HepG2 (cell line): Measurements from ENCODE around the gene CASP5. TPM values are rescaled to one million over a fixed set of nuclear protein-coding genes. Genes with fewer than 3 reads are reported as not detected.

Experiments used
- CEBPB ChIP-seq: IDR thresholded peaks from 2 replicates; pipeline ENCODE4 v1.6.1; 2011; ENCODE audit warnings: low read depth, low read length, improper control_type of control experiment, borderline replicate concordance
- FOXA3 ChIP-seq: IDR thresholded peaks from 2 replicates; pipeline ENCODE4 v1.6.1; 2016; ENCODE audit warnings: missing genetic modification reagents, missing compliant biosample characterization
- FOXO1 ChIP-seq: sonication (generic); formaldehyde crosslinking; IDR thresholded peaks from 2 replicates; pipeline ENCODE4 v1.4.0; 2020; ENCODE audit warnings: missing genetic modification reagents
- GRHL1 ChIP-seq: sonication (generic); formaldehyde crosslinking; conservative IDR thresholded peaks from 2 replicates; pipeline ENCODE4 v1.8.0; 2022; ENCODE audit warnings: missing genetic modification reagents
- KDM5B ChIP-seq: sonication (generic); formaldehyde crosslinking; IDR thresholded peaks from 2 replicates; pipeline ENCODE4 v1.4.0; 2020; ENCODE audit warnings: missing genetic modification reagents, mild to moderate bottlenecking, borderline replicate concordance
- KLF16 ChIP-seq, 2 experiments: sonication (generic) in 1 of 2; formaldehyde crosslinking in 1 of 2; IDR thresholded peaks; 2 replicates each; pipeline versions ENCODE4 v1.6.1 to v1.8.0; 2016 to 2023; ENCODE audit warnings: missing genetic modification reagents in 2 of 2, missing compliant biosample characterization in 1 of 2
- MAZ ChIP-seq, 2 experiments: sonication (generic) in 1 of 2; formaldehyde crosslinking in 1 of 2; IDR thresholded peaks; 2 replicates each; pipeline versions ENCODE4 v1.5.0 to v1.6.1; 2012 to 2020; ENCODE audit warnings: low read depth in 2 of 2, mild to moderate bottlenecking in 2 of 2, borderline replicate concordance in 1 of 2, improper control_type of control experiment in 1 of 2, low read length in 1 of 2, missing genetic modification reagents in 1 of 2, moderate library complexity in 1 of 2
- NR2C2 ChIP-seq: sonication (generic); formaldehyde crosslinking; IDR thresholded peaks from 2 replicates; pipeline ENCODE4 v1.4.0; 2020; ENCODE audit warnings: missing genetic modification reagents, mild to moderate bottlenecking, moderate library complexity, borderline replicate concordance
- NR2F1 ChIP-seq, 2 experiments: fragments of 450-650 bp in 1 of 2; formaldehyde crosslinking in 1 of 2; IDR thresholded peaks; 2 replicates each; pipeline versions ENCODE4 v1.5.0 to v1.6.1; 2016 to 2020; ENCODE audit warnings: mild to moderate bottlenecking in 1 of 2, missing compliant biosample characterization in 1 of 2, missing genetic modification reagents in 1 of 2, moderate library complexity in 1 of 2
- POLR2AphosphoS2 ChIP-seq: IDR thresholded peaks from 2 replicates; pipeline ENCODE4 v1.6.1; 2011; ENCODE audit warnings: low read depth, low read length, improper control_type of control experiment
- SOX13 ChIP-seq, 3 experiments: fragments of 450-650 bp in 1 of 3; sonication (generic) in 1 of 3; formaldehyde crosslinking in 1 of 3; IDR thresholded peaks in 2 of 3; conservative IDR thresholded peaks in 1 of 3; 2 replicates each; pipeline versions ENCODE4 v1.5.0 to v1.6.1; 2016 to 2020; ENCODE audit warnings: antibody characterized with exemption in 1 of 3, mild to moderate bottlenecking in 1 of 3, missing compliant biosample characterization in 1 of 3, missing genetic modification reagents in 1 of 3, moderate library complexity in 1 of 3
- SRSF1 ChIP-seq: fragments of 200-400 bp; formaldehyde crosslinking; optimal IDR thresholded peaks from 2 replicates; pipeline ENCODE3; 2017; ENCODE audit warnings: mild to moderate bottlenecking, low read depth, low read length, moderate library complexity
- THAP11 ChIP-seq: IDR thresholded peaks from 2 replicates; pipeline ENCODE4 v1.6.1; 2016; ENCODE audit warnings: missing biosample characterization, missing genetic modification reagents
- ZFP82 ChIP-seq: sonication (generic); formaldehyde crosslinking; IDR thresholded peaks from 2 replicates; pipeline ENCODE4 v1.5.1; 2020; ENCODE audit warnings: mild to moderate bottlenecking, missing genetic modification reagents, borderline replicate concordance
- ZNF207 ChIP-seq: fragments of 450-650 bp; IDR thresholded peaks from 2 replicates; pipeline ENCODE4 v1.6.1; 2016; ENCODE audit warnings: antibody characterized with exemption, borderline replicate concordance
- ZNF24 ChIP-seq: fragments of 450-650 bp; IDR thresholded peaks from 2 replicates; pipeline ENCODE4 v1.6.1; 2017; ENCODE audit warnings: antibody characterized with exemption, mild to moderate bottlenecking
- ZNF644 ChIP-seq: IDR thresholded peaks from 2 replicates; pipeline ENCODE4 v1.6.1; 2016; ENCODE audit warnings: low read depth
- polyA plus RNA-seq, 8 experiments: library from polyadenylated mRNA; depleted of rRNA in 3 of 8; stranded (reverse) in 7 of 8; unstranded in 1 of 8; fragments of >200 nt; fragmentation: Illumina TruSeq in 4 of 8; extraction: Trizol in 4 of 8; gene quantifications; 2 replicates each; pipeline versions ENCODE4 v1.2.1 to v1.2.3, GENCODE V29; 2011 to 2016; ENCODE audit warnings: low read depth in 4 of 8, missing spikeins in 1 of 8, mixed read lengths in 1 of 8; ENCODE audit not compliant: insufficient read depth in 1 of 8
- total RNA-seq, 5 experiments: library from RNA; depleted of rRNA; stranded (reverse); fragments of >200 nt; fragmentation: Illumina TruSeq; extraction: Trizol; gene quantifications; 2 replicates each; pipeline ENCODE4 v1.2.3, GENCODE V29; 2016; ENCODE audit warnings: low read depth in 1 of 5
- TF ChIP-seq, protein P1 (sequence below): sonication (generic); formaldehyde crosslinking; conservative IDR thresholded peaks from 2 replicates; pipeline ENCODE4 v1.4.0; 2020; ENCODE audit warnings: mild to moderate bottlenecking, missing genetic modification reagents, moderate library complexity
- TF ChIP-seq, protein P2 (sequence below): fragments of 450-650 bp; IDR thresholded peaks from 2 replicates; pipeline ENCODE4 v1.6.1; 2017; ENCODE audit warnings: mild to moderate bottlenecking

Gene CASP5
- total and polyA plus RNA-seq, 2 of the 13 experiments (the other 11 are each of a cell fraction or from before 2014, with no cell fraction given): not detected

- TF ChIP-seq, protein P1, sequence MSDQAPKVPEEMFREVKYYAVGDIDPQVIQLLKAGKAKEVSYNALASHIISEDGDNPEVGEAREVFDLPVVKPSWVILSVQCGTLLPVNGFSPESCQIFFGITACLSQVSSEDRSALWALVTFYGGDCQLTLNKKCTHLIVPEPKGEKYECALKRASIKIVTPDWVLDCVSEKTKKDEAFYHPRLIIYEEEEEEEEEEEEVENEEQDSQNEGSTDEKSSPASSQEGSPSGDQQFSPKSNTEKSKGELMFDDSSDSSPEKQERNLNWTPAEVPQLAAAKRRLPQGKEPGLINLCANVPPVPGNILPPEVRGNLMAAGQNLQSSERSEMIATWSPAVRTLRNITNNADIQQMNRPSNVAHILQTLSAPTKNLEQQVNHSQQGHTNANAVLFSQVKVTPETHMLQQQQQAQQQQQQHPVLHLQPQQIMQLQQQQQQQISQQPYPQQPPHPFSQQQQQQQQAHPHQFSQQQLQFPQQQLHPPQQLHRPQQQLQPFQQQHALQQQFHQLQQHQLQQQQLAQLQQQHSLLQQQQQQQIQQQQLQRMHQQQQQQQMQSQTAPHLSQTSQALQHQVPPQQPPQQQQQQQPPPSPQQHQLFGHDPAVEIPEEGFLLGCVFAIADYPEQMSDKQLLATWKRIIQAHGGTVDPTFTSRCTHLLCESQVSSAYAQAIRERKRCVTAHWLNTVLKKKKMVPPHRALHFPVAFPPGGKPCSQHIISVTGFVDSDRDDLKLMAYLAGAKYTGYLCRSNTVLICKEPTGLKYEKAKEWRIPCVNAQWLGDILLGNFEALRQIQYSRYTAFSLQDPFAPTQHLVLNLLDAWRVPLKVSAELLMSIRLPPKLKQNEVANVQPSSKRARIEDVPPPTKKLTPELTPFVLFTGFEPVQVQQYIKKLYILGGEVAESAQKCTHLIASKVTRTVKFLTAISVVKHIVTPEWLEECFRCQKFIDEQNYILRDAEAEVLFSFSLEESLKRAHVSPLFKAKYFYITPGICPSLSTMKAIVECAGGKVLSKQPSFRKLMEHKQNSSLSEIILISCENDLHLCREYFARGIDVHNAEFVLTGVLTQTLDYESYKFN (CRISPR knock-in tag): peak; percentile 50
- TF ChIP-seq ZFP82 (CRISPR knock-in tag) (no peak), CEBPB (peak; percentile 85), POLR2AphosphoS2 (no peak), NR2C2 (CRISPR knock-in tag) (peak; percentile 24; the same call in 1 of the 2 replicates), SOX13 (IDR thresholded peaks at IDR 0.05) (no peak), SOX13 (CRISPR knock-in tag; conservative IDR thresholded peaks at IDR 0.05 in 1 of 2, IDR thresholded peaks at IDR 0.05 in 1 of 2) (peak in 1 of 2 experiments; percentile 86; a peak in 2 of 4 replicates), FOXA3 (CRISPR knock-in tag) (peak; percentile 76), KLF16 (CRISPR knock-in tag; IDR thresholded peaks at IDR 0.05) (0 out of 4 replicates have a peak, but pooled peaks of 1 of the 2 experiments have one; percentile 13), KDM5B (CRISPR knock-in tag) (no peak), GRHL1 (CRISPR knock-in tag) (no peak), FOXO1 (CRISPR knock-in tag) (peak; percentile 63; the same call in 1 of the 2 replicates), SRSF1 (no peak), ZNF24 (no peak), ZNF207 (no peak), MAZ (IDR thresholded peaks at IDR 0.05; ENCODE audit: borderline replicate concordance, low read depth, low read length) (no peak), MAZ (CRISPR knock-in tag; IDR thresholded peaks at IDR 0.05; ENCODE audit: low read depth) (no peak), THAP11 (CRISPR knock-in tag) (peak; percentile 50; the same call in 1 of the 2 replicates), NR2F1 (CRISPR knock-in tag; IDR thresholded peaks at IDR 0.05) (peak in 1 of 2 experiments; percentile 40; a peak in 1 of 4 replicates), ZNF644 (0 out of 2 replicates have a peak, but pooled peaks have one; percentile 16)
- TF ChIP-seq, protein P2, sequence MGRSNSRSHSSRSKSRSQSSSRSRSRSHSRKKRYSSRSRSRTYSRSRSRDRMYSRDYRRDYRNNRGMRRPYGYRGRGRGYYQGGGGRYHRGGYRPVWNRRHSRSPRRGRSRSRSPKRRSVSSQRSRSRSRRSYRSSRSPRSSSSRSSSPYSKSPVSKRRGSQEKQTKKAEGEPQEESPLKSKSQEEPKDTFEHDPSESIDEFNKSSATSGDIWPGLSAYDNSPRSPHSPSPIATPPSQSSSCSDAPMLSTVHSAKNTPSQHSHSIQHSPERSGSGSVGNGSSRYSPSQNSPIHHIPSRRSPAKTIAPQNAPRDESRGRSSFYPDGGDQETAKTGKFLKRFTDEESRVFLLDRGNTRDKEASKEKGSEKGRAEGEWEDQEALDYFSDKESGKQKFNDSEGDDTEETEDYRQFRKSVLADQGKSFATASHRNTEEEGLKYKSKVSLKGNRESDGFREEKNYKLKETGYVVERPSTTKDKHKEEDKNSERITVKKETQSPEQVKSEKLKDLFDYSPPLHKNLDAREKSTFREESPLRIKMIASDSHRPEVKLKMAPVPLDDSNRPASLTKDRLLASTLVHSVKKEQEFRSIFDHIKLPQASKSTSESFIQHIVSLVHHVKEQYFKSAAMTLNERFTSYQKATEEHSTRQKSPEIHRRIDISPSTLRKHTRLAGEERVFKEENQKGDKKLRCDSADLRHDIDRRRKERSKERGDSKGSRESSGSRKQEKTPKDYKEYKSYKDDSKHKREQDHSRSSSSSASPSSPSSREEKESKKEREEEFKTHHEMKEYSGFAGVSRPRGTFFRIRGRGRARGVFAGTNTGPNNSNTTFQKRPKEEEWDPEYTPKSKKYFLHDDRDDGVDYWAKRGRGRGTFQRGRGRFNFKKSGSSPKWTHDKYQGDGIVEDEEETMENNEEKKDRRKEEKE: no peak
Observed at GRCh38 chr11:105004021-105004420, 18.9 kb downstream of the CASP5 start (continued).
